HG02885 (cell line): Measurements from ENCODE around the gene SURF4.

ENCODE experiments used
- ATAC-seq: cut with Tn5 transposase; IDR thresholded peaks from one replicate; pipeline ENCODE4 v1.9.1; 2021; ENCODE audit warnings: mild to moderate bottlenecking; ENCODE audit not compliant: unreplicated experiment, poor library complexity

The SURF4 gene

GRCh38 chr9:133375724-133376654, at the start of gene SURF4, which contains the start of gene STKLD1:
TSS of gene SURF4 (minus strand) at chr9:133376060. CDS start at chr9:133375969, 91 bp downstream.
TSS of gene STKLD1 (plus strand) at chr9:133376366. CDS start at chr9:133376474, 108 bp downstream.
- peak; percentile 92 for ATAC-seq

- ATAC-seq, result no peak
Measured at GRCh38 chr9:133425049-133425632, 49.3 kb upstream of the SURF4 start.

DNA sequence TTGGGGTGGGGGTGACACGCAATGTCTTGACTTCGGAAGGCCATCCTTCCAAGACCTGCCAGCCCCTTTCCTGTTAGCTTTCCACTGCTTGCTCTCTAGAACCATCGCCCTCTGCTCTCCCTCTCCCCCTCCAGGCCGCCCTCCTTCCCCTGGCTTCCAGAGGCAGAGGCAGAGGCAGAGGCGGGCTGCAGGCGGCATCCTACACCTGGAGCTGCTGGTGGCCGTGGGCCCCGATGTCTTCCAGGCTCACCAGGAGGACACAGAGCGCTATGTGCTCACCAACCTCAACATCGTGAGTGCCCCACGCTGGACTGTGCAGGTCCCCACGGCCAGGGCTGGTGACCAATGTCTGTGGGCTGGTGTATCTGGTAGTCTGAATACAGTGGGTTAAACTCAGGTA, 48.3 kb upstream of the SURF4 start:
- no peak for ATAC-seq

- no peak for ATAC-seq
Measured at GRCh38 chr9:133423216-133423615, 47.4 kb upstream of the SURF4 start.

DNA sequence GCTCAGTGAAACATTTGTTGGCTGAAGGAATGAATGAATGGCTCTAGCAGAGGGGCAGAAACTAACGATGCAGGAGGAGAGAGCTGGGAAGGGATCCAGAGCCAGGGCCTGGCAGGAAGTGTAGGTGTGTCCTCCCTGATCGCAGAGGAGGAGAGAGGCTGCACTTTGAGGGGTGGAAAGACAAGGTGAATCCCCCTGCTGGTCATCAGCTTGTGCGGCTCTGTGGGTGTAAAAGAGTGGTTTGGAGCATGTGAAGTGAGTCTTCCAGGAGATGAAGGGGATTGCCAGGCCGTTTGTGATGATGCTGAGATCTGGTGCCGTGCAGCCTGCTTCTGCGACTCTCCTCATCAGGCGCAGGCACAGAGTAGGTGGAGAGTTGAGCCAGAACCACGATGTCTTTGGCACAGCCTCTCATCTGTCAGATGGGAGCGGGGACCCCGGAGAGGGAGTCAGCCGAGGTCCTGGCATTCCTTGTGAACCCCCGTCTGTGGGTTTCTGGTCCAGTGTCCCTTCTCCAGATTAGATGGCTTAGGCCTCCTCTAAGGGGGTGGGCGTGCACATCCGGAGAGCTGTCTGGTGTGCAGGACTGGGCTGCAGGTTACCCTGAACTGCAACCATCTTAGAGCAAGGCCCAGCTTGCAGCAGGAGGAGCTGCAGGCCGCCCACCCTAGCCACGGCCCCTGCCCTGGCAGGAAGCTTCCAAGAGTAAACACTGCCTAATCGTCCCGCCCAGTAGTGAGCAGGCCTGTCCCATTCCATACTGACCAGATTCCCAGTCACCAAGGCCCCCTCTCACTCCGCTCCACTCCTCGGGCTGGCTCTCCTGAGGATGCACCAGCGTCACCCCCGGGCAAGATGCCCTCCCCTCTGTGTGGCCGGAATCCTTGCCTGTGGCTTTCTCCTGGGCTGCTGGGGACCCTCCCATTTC, 46.0 kb upstream of the SURF4 start, which contains the start of gene ADAMTS13:
TSS of gene ADAMTS13 (plus strand) at position 753 of the 928 bp plus-strand sequence. CDS start at position 830, 77 bp downstream.
- no peak for ATAC-seq

GRCh38 chr9:133420392-133420827, 44.5 kb upstream of the SURF4 start:
- no peak for ATAC-seq

DNA sequence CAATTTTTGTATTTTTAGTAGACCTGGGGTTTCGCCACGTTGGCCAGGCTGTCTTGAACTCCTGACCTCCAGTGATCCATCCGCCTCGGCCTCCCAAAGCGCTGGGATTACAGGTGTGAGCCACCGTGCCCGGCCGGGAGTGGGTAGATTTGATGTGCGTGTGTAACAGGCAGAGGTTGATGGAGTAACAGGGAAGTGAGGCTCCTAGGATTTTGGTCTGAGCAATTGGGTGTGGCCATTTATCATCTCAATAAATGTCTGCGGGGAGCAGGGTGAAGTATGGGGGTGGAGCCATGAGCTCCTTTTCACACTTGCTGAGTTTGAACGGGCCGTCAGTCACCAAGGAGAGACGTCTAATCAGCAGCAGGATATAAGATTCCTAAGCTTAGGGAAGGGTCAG, 43.1 kb upstream of the SURF4 start:
- ATAC-seq, result no peak

DNA sequence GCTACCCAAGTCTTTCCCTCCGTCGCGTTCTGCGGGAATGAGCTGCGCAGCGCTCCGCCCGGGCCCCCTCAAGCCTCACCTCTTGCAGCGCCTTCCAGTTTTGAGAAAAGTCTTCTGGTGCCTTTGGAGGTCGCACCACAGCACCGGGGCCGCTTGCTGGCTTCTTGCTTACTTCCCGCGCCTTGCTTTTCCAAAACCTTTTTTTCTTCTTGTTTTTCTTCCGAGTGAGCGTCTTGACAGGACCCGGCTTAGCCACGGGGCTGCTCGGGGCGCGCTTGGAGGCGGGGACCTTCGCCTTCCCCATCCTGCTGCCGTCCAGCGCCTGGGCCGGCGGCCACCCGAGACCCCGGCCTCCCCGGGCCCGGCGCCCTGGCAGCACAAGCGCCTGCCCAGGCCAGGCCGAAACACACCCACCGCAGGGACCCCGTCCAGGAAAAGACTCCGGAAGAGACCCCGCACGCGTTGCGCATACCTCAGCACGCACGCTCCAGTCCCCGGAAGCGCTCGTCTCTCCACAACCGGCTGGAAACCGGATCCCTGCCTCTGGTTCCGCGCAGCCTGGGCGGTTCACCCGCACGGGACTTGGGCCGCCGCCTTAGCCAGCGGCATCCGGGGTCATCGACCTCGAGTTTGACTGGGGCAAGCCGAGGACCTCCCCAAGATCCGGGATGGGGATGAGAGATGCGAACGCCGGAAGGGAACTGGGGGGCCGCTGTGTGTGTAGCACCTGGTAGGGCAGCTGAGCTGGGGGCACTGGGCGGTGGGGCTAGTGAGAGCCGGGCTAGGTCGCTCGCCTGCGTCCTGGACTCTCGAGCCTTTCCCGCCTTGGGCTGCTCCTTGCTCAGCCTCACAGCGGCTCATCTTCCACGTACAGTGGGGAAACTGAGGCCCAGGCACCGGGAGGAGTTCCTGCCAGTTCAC, 41.9 kb upstream of the SURF4 start, which contains the start of gene REXO4:
TSS of gene REXO4 (minus strand) at position 470 of the 921 bp plus-strand sequence. CDS start at position 304, 166 bp downstream.
- ATAC-seq, result peak; percentile 77

DNA sequence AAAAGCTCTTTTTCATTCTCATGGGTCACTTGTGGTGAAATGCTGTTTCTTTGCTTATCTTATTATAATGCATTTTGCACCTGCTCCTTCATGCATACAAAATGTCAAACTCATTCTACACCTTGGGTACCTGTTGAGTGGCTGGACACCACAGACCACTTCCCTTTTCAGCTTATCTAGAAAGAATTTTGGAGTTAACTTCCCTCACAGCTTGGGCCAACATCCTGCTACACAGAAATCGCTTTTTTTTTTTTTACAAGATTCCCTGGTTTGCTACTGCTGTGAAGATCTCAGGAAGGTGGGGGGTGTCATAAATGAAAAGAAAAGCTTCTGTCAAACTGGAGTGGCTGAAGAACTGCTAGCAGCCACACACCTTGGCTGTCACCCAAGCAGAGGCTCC, 39.3 kb upstream of the SURF4 start:
- no peak for ATAC-seq

DNA sequence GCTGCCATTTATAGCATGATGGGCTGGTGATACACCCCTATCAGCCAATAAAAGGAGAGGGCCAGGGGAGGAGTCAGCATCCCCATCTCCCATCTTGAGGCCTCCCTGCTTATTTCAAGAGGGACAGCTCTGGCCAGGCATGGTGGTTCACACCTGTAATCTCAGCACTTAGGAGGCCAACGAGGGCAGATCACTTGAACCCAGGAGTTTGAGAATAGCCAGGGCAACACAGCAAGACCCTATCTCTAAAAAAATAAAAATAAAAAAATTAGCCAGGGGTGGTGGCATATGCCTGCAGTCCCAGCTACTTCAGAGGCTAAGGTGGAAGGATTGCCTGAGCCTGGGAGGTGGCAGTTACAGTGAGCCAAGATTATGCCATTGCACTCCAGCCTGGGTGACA, 32.2 kb upstream of the SURF4 start:
- ATAC-seq, result no peak

DNA sequence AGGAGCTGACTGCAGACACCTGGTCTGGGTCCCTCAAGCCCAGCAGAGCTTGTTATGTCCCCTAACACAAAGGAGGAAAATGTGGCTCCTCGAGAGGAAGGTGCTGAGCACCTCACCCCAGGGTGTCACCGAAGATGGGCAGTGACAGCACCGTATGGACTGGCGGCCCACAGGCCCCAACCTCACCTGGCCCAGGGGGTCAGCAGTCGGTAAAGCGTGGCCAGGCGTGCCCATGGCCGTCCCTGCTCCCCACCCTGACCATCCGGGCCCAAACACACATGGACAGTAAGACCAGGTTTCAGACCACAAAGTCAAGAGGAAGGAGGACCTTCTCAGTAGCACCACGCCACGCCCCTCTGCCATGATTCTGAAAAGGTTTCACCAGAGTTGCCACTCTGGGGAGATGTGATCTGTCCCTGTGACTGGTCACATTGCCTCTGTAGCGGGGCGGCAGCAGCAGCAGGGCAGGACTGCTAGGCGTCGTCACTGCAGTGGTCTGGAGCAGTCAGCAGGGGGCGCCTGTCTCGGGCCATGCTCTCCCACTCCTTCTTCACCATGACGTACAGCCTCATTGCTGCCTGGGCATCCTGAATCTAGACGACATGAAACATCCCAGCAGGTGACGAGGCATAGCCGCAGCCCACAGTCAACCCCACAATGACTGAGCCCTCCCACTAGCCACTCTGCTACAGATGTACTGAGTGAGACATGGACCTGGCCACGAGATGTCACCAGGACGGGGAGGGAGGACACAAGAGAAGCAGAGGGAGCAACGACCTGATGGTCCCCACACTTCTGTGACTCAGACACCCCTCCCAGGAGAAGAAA, 30.8 kb upstream of the SURF4 start:
- peak; percentile 64 for ATAC-seq

- no peak for ATAC-seq
Measured at GRCh38 chr9:133405508-133406438, 29.9 kb upstream of the SURF4 start.

DNA sequence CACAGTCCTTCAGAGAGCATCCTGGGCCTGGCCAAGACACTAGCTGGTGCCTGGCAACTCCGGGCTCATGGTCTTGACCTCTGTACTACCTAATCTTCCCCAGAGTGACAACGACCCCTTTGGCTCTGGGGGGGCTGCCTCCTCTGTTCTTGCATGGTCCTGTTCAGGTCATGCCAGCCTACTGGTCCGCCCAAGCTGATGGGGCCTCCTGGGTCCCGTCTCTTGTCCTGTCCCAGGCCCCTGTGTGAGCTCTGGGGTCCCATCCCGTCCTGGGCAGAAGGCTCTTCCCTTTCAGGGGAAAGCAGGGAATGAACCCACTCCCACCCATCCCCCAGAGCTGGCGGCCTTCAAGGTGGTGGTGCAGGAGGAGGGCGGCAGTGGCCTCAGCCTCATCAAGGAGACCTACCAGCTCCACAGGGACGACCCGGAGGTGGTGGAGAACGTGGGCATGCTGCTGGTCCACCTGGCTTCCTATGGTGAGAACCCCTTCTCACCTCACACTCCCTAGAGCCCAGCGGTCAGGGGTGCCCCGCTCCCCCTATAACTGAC, 28.7 kb upstream of the SURF4 start:
- ATAC-seq, result no peak

- no peak for ATAC-seq
Measured at GRCh38 chr9:133403766-133404453, 28.1 kb upstream of the SURF4 start.

DNA sequence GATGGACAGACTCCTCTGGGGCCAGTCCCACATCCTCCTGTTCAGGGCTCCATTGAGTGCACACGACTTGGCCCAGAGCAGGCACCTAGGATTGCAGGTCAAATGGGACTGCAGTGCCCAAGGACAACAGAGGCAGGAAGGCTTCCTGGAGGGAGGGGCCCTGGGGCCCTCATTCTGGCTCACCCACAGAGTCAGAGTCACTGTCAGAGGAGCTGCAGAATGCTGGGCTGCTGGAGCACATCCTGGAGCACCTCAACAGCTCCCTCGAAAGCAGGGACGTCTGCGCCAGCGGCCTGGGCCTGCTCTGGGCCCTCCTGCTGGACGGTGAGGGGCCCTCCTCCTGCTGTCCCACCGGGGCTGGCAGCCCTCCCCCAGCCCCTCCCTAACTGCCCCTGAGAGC, 26.8 kb upstream of the SURF4 start:
- ATAC-seq, result no peak

DNA sequence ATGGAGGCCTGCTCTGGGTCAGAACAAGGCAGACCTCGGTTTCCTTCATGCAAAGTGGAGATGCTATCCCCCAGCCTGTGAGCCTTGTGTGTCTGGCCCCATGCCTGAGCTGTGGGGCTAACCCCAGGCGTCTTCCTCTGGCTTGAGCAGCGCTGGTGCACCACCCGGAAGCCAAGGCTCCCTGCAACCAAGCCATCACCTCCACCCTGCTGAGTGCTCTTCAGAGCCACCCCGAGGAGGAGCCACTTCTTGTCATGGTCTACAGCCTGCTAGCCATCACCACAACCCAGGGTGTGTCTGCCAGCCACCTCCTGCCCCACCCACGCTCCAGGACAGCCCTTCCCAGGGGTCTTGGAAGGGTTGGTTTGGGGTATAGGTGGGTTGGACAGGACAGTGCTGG, 25.7 kb upstream of the SURF4 start:
- ATAC-seq, result no peak
